COLO829 (cell line): Measurements from ENCODE around the gene ZNF594.
"Not testable (repeated sequence)": the region's sequence is repeated elsewhere in the genome, so short reads cannot be mapped to it uniquely, and the experiment has no call there.

ENCODE experiments used
- DNase-seq: peaks from one replicate; pipeline ENCODE4 v3.0.0; 2012; ENCODE audit warnings: low spot score

The ZNF594 gene

DNA sequence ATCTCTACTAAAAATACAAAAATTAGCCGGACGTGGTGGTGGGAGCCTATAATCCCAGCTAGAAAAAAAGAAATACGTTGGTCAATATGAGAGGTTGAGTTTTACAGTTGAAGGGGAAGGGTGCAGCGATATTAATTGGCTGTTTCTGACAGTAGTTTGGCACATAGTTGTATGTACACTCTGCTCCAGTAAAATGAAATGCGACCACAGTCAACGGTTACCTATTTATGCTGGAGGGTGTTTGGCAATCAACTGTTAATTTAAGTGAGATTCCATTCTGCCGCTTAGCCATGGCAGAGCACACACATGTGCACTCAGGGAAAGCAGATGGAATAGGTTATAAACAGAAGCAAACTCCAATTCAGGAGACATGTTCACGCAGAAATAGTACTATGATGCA is 9.3 kb upstream of the ZNF594 start:
- DNase-seq = no peak

DNA sequence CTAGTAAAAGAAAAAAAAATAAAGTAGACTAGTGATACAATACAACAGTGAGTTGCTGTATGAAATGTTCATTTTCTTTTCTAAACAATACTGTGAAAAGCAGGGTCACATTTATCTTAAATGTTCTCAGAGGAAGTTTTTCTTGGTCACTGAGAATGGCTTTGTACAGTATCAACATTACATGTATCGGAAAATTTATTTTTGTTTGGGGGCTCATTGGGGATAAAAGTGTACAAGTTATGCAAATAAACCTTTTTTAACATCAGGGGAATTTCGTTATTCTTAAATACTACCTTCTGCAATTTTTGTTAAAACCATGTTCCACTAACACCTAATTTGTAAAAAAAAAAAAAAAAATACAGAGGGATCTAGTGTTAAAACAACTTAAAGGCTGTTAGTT is 8.7 kb upstream of the ZNF594 start:
- no peak for DNase-seq

DNA sequence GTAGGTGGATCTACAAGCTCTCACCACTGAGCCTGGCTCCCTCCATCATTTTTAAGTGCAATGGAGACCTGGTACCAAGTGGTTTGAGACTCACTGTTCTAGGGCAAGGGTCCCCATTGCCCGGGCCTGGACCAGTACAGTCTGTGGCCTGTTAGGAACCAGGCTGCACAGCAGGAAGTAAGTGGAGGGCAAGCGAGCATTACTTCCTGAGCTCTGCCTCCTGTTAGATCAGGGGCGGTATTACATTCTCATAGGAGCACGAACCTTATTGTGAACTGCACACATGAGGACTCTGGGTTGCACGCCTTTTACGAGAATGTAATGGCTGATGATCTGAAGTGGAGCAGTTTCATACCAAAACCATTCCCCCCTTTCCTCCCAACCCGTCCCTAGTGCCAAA is 6.8 kb upstream of the ZNF594 start:
- DNase-seq = no peak

DNA sequence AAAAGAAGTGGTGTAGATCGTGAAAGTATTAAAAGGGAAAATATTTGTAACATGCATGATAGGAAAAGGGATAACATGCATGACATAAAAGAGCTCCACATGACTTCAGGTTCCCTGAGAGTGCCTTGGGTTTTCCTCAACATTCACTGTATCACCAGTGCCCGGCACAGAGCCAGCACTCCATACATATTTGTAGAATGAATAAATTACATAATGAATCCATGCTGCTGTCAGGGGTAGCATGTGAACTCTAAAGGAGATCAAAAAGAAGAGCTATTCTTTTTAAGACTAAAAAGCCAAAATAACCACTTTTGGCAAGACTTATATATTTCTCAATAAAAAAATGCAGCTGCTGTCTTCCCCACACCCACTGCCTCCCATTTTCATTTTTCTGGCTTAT is 2.7 kb upstream of the ZNF594 start:
- DNase-seq = no peak

DNA sequence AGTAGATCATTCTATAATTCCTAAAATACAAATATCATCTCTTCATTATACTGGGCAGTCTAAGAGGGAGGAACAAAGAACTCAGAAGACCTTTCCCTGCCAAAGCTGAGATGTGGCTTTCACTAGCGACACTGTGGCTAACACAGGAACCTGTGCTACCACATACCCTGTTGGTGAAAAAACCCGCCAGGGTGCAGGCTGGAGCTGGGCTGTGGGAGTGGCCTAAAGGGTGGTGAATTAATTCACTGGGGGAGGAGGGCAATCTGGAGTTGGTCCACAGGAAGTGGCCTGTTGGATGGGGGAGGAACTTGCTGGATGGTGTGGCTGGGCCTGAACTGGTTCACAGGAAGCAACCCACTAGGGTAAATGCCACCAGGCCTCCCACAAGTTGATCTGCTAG is 7.4 kb downstream of the ZNF594 start:
- DNase-seq = no peak

DNA sequence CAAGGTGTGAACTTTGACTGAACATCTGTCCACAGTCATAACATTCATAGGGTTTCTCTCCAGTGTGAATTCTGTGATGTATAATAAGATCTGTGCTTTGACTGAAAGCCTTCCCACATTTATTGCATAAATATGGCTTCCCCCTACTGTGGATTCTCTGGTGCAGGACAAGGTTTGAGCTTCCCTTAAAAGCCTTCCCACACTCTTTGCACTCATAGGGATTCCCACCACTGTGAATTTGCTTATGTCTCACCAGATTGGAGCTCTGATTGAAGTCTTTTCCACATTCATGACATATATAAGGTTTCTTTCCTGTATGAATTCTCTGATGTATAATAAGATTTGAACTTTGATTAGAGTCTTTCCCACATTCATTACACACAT is 8.3 kb downstream of the ZNF594 start:
- DNase-seq = no peak

DNA sequence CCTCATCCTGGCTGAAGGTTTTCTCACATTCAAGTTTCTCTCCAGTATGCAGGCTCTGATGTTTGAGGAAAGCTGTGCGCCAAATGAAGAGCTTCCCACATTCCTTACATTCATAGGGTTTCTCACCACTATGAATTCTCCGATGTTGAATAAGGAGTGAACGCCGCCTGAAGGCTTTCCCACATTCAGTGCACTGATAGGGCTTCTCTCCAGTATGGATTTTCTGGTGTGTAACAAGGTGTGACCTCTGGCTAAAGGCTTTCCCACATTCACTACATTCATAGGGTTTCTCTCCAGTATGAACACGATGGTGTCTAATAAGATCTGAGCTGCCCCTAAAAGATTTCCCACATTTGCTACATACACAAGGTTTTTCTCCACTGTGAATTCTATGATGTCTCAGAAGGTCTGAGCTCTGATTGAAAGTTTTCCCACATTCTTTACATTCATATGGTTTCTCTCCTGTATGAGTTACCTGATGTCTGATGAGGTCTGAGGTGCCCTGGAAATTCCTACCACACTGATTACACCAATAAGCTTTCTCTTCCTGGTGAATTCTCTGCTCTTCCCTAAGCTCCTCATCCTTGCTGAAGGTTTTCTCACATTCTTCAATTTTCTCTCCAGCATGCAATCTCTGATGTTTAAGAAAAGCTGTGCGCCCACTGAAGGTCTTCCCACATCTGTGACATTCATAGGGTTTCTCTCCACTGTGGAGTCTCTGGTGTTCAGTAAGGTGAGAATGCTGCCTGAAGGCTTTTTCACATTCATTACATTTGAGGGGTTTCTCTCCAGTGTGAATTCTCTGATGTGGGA is 8.9 kb downstream of the ZNF594 start:
- no peak for DNase-seq

DNA sequence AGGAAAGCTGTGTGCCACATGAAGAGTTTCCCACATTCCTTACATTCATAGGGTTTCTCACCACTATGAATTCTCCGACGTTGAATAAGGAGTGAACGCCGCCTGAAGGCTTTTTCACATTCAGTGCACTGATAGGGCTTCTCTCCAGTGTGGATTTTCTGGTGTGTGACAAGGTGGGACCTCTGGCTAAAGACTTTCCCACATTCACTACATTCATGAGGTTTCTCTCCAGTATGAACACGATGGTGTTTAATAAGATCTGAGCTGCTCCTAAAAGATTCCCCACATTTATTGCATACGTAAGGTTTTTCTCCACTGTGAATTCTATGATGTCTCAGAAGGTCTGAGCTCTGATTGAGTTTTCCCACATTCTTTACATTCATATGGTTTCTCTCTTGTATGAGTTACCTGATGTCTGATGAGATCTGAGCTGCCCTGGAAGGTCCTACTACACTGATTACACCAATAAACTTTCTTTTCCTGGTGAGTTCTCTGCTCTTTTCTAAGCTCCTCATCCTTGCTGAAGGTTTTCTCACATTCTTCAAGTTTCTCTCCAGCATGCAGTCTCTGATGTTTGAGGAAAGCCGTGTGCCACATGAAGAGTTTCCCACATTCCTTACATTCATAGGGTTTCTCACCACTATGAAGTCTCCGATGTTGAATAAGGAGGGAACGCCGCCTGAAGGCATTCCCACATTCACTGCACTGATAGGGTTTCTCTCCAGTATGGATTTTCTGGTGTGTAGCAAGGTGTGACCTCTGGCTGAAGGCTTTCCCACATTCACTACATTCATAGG is 10.0 kb downstream of the ZNF594 start:
- no peak for DNase-seq

DNA sequence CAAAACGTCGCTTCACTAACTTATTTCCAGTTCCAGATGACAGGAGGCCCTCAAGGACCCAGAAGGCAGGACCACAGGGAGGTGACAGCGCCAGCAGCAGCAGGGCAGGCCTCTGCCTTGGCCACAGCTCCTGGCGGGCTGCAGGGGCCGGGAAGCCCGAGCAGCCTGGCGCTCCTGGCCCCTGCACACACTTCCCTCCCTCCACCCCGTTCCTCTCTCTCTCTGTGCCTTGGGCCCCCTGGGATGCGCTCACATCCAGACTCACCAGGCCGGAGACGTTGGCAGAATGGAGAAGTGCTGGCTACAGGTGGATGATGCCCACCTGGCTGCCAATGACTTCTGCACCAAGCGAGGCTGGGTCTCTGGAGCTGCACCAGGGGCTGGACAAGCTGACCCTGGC is 12.7 kb downstream of the ZNF594 start:
- no peak for DNase-seq

DNA sequence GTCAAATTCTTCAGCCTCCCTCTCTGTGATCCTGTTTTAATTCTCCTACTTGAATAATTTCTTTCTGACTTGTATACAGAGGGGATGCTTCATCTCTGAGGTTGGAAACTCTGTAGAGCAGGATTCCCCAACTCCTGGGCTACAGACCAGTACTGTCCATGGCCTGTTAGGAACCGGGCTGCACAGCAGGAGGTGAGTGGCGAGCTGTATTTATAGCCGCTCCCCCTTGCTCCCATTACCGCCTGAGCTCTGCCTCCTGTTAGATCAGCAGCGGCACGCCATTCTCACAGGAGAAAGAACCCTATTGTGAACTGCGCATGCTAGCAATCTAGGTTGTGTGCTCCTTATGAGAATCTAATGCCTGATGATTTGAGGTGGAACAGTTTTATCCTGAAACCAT is 16.6 kb downstream of the ZNF594 start:
- DNase-seq = not testable (repeated sequence)

DNA sequence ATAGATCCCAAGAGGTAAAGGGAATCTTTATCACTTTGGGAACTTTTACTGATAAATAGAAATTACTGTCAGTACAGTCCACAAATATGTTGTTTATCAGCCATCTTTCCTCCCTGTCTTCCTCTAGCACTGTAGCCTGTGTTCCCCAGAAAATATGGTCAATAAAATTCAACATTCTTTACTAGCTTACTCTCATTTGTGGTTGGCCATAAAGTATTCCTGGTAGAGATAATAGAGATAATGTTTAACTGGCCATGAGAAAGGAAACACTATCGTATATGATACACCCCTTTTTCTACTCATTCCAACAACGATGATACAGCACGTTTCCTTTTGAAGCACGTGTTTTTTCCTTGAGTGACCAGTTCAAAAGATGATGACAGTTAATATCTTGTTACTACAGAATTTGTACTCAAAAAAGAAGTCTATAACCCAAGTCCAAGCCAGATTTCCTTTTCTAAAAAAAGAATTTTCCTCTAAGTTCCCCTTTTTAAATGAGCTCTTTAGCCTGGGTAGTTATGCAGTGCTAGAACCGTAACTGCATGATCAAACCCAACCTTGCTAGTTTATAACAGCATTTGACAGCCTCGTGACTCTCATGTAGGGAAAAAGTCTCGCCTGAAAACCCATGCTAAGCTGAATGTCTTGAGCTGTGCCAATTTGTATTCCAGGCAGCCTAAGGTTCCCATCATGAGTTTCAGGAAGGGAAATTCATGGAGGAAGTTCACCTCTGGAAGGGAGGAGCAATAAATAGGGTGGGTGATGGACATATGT is 25.7 kb downstream of the ZNF594 start:
- DNase-seq = not testable (repeated sequence)

DNA sequence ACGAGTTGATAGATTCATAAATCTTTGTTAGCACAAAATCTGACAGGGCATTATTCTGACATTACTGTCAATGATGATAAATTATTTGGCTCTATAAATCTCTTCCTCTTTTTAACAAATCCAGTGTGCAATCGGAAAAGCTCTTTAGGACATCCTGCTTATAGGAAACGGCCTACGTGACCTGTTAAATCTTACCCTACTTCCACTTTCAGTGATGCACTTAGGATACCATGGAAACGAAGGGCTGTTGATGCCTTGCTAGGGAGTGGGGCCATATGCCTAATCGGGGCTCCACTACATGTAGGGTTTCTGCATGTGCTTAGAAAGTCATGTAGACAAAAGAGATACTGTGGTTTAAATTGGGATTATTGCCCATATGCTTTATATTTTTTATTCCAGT is 27.2 kb downstream of the ZNF594 start:
- DNase-seq = no peak

DNA sequence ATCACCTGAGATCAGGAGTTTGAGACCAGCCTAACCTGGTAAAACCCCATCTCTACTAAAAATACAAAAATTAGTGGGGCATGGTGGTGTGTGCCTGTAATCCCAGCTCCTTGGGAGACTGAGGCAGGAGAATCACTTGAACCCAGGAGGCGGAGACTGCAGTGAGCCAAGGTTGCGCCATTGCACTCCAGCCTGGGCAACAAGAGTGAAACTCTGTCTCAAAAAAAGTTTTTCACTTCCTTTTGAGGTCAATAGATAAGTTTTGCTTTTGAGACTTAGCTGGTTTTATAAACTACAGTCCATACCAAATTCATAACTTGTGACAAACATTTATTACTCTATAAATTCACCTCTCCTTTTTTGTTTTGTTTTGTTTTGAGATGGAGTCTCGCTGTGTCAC is 29.9 kb downstream of the ZNF594 start:
- not testable (repeated sequence) for DNase-seq

DNA sequence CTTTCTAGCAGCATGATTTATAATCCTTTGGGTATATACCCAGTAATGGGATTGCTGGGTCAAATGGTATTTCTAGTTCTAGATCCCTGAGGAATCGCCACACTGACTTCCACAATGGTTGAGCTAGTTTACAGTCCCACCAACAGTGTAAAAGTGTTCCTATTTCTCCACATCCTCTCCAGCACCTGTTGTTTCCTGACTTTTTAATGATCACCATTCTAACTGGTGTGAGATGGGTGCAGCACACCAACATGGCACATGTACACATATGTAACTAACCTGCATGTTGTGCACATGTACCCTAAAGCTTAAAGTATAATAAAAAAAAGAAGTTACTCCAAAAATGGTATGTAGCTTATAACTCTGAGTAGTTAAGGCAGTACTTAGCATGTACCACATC is 31.0 kb downstream of the ZNF594 start:
- not testable (repeated sequence) for DNase-seq

DNA sequence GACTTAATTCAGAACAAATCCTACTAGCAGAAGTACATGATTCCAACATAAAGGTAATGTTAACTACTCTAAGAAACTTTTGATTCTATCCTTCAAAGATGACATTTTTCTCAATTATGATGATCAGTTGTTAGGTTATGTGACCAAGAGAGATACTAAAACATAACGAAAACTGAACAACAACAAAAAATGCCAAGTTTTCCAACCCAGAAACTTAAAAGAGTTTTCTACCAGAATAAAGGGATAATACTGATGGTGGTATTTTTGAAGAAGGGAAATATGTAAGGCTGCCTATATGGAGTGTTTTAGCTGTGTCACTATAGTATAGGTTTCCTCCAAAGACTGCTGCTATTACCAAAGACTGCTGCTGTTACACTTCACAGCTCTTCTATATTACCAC is 45.5 kb downstream of the ZNF594 start:
- not testable (repeated sequence) for DNase-seq

DNA sequence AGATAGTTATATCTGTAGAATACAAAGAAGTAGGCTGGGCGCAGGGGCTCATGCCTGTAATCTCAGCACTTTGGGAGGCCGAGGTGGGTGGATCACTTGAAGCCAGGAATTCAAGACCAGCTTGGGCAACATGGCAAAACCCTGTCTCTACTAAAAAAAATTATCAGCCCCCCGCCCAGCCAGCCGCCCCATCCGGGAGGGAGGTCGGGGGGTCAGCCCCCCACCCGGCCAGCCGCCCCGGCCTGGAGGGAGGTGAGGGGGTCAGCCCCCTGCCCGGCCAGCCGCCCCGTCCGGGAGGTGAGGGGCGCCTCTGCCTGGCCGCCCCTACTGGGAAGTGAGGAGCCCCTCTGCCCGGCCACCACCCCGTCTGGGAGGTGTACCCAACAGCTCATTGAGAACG is 48.8 kb downstream of the ZNF594 start:
- not testable (repeated sequence) for DNase-seq

DNA sequence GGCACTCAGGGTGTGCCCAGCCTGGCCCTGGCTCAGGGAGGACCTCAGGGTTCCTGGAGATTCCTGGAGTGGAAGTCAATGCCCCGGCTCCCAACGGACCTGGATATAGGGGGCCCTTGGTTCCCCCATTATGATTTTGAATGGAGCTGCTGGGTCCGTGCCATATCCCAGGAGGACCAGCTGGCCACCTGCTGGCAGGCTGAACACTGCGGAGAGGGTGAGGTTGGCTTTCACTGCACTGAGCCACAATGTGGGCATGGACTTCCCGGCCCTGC is 52.3 kb downstream of the ZNF594 start:
- DNase-seq = no peak

DNA sequence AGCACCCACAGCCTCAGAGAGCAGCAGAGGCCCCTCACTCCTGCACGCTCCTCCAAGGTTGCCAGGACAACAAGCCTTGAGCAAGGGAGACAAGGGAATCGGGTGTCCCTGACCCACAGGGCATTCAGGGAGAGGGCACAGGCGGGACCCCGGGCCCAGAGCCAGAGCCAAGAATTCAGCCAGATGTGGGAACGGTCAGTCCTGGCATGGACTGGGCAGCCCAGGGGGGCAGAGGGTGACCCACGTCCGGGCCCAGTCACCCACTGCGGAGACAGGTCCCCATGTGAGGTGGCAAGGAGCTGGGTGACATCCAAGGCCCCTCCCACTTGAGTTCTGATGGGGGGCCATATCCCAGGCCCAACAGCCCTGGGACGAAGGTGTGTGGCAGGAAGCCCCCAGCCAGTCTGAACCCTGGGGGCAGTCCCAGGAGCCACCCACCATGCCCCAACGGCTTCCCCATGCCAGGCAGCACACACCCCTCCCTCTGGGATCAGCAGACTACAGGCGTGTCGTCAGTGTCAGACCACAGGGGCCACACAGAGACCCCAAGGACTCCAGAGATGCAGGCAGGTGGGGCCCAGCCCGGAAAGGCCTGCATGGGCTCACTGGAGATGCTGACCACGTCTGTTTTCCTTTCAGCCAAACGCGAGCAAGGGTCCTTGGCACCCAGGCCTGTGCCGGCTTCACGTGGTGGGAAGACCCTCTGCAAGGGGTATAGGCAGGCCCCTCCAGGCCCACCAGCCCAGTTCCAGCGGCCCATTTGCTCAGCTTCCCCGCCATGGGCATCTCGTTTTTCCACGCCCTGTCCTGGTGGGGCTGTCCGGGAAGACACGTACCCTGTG is 52.8 kb downstream of the ZNF594 start:
- DNase-seq = no peak

DNA sequence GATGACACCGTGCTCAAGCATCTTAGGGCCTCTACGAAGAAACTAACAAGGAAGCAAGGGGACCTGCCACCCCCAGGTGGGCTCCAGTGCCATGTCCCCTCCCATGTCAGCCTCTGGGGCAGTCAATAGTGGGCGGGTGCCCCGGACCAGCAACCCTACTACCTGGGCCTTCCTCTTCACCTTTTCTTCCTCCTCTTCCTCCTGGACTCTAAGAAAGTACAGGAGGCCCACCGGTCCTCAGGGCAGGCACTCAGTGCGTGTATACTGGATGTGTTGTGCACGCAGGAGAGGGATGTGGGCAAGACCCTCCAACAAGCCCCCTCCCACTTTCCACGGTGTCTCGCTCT is 53.5 kb downstream of the ZNF594 start:
- not testable (repeated sequence) for DNase-seq

DNA sequence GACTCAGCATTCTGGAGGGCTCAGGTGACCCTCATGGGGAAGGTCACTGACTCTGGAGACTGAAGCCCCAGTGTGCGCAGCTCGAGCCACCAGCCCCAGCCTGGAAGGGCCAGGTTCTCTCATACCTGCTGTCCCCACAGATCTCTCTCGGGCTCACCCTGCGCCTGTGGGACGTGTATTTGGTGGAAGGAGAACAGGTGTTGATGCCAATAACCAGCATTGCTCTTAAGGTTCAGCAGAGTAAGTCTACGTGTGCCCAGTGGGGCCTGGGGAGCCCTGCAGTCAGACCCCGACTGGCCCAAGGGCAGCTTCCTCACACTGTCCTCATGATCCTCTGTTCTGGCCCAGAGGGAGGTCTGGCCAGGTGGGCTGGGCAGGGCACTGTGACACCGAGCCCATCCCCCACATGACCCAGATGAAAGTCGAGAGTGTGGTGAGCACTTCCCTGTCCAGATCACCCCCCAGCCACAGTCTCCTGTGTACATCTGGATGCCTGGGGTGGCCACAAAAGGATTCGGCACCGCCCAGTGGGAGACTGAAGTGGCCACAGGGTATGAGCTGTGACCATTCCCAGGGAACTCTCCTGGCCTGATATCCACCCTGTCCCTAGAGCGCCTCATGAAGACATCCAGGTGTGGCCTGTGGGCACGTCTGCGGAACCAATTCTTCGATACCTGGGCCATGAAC is 54.0 kb downstream of the ZNF594 start:
- not testable (repeated sequence) for DNase-seq

DNA sequence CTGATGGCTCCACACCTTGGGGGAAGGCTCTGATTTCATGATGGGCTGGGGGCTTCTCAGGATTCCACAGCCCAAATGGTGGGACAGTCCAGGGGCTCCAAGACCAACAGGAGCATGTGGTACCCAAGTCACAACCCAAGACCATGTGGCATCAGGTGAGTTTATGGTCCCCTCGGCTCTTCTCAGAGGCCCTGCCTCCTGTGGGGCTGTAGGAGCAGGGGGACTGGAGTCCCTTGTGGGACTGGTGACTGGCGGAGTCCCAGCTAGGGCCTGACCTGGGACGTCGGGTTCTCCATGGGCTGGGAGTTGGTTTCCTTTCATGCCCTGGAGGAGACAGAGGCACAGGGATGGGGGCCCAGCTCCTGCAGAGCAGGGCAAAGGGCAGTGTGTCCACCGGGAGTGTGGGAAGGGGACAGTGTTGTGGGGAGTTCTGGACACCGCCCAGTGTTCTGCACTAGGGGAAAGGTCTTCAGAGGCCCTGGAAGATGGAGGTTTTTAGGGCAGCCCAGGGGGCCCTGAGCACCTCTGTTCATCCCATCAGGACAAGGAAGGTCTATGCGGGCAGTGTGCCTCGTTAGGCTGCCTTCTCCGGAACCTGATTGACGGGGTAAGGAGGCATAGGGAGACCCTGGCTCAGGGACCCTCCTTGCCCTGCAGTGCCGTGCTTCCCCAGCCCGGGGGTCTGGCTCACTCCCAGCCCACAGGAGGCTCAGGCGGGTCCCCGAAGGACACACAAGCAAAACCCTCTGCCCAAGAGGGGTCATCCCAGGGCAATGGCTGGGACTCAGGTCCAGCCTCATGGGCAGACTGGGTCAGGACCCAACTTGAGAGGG is 54.9 kb downstream of the ZNF594 start:
- not testable (repeated sequence) for DNase-seq
